ENCODE data around the gene NYAP2. TPM values are rescaled to one million over a fixed set of nuclear protein-coding genes. Genes with fewer than 3 reads are reported as not detected.

The NYAP2 gene
- total RNA-seq, 2 experiments from 2014 or later, result 0.09 TPM; not detected in 1

DNA sequence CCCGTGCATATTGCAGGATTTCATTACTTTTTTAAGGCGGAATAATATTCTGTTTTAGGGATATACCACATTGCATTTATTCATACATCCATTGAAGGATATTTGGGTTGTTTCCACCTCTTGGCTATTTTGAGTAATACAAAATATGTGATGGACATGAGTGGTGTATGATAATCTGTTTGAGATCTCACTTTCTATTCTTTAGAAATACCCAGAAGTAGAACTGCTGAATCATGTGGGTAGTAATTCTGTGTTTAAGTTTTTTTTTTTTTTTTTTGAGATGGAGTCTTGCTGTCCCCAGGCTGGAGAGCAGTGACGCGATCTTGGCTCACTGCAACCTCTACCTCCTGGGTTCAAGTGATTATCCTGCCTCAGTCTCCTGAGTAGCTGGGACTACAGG lies 201.4 kb downstream of the NYAP2 start:
- H2AFZ ChIP-seq (ENCODE audit: low read length), result no peak overlapping the region
- no peak for DNase-seq (ENCODE audit: low spot score)
- H3K4me2 ChIP-seq (ENCODE audit: low read length), result no peak overlapping the region
- H3K27ac ChIP-seq (ENCODE audit: low read depth, low read length, poor library complexity, severe bottlenecking), result no peak overlapping the region
- no peaks in the 10 kb centered on the region for H3K9me2 ChIP-seq (ENCODE audit: insufficient read depth, low read length)
- H3K4me3 ChIP-seq (ENCODE audit: low read depth, low read length, poor library complexity, severe bottlenecking), result no peak overlapping the region
- BruUV-seq (replicated peaks), result no TSS peak
- no peaks in the 10 kb centered on the region for H4K20me1 ChIP-seq (ENCODE audit: insufficient read depth, low read length)
- ChIA-PET POLR2A (no interaction called here), CTCF (ENCODE audit: unreplicated experiment) (no interaction called here)
- TF ChIP-seq, protein P1, sequence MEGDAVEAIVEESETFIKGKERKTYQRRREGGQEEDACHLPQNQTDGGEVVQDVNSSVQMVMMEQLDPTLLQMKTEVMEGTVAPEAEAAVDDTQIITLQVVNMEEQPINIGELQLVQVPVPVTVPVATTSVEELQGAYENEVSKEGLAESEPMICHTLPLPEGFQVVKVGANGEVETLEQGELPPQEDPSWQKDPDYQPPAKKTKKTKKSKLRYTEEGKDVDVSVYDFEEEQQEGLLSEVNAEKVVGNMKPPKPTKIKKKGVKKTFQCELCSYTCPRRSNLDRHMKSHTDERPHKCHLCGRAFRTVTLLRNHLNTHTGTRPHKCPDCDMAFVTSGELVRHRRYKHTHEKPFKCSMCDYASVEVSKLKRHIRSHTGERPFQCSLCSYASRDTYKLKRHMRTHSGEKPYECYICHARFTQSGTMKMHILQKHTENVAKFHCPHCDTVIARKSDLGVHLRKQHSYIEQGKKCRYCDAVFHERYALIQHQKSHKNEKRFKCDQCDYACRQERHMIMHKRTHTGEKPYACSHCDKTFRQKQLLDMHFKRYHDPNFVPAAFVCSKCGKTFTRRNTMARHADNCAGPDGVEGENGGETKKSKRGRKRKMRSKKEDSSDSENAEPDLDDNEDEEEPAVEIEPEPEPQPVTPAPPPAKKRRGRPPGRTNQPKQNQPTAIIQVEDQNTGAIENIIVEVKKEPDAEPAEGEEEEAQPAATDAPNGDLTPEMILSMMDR (conservative IDR thresholded peaks at IDR 0.05; ENCODE audit: low read length), result no peak
- no peak for TF ChIP-seq EZH2phosphoT487 (IDR thresholded peaks at IDR 0.05; ENCODE audit: borderline replicate concordance, low read depth, low read length)
- no peaks in the 10 kb centered on the region for H3K79me2 ChIP-seq (ENCODE audit: insufficient read depth, low read depth, low read length)
- intact Hi-C loops (cut with micrococcal nuclease; ENCODE audit: unreplicated experiment), result no loop called here
- no peaks in the 10 kb centered on the region for H3K9me3 ChIP-seq (ENCODE audit: low read length)
- H3K4me1 ChIP-seq (ENCODE audit: insufficient read depth, low read length, poor library complexity, severe bottlenecking), result no peaks in the 10 kb centered on the region
- no peaks in the 10 kb centered on the region for H3K36me3 ChIP-seq (ENCODE audit: insufficient read depth, low read length)

DNA sequence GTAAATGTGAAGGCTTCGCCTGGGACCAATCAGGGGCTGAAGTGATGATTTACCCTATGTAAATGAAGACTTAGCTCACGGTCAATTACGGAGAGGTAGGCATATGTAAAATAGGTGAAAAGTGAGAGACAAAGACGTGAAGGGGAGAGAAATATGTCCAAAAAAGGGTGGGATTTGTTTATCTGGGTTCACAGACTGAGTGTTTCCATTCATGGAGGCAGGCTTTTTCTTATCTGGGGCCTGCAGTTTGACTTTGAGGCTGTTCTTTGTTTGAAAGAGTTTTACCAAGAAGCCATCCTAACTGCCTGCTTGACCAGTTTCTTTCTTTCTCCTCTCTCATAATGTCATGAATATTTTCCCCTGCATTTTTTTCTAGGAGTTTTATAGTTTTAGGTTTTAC lies 202.7 kb downstream of the NYAP2 start:
- no peak overlapping the region for H3K27ac ChIP-seq (ENCODE audit: low read depth, low read length, poor library complexity, severe bottlenecking)
- H3K4me3 ChIP-seq (ENCODE audit: low read depth, low read length, poor library complexity, severe bottlenecking), result no peak overlapping the region
- no peak for DNase-seq (ENCODE audit: low spot score)
- H4K20me1 ChIP-seq (ENCODE audit: insufficient read depth, low read length), result no peaks in the 10 kb centered on the region
- CTCF ChIA-PET (ENCODE audit: unreplicated experiment), result no interaction called here
- TF ChIP-seq, protein P1 (conservative IDR thresholded peaks at IDR 0.05; ENCODE audit: low read length), result no peak
- no peak for TF ChIP-seq EZH2phosphoT487 (IDR thresholded peaks at IDR 0.05; ENCODE audit: borderline replicate concordance, low read depth, low read length)
- no peaks in the 10 kb centered on the region for H3K9me2 ChIP-seq (ENCODE audit: insufficient read depth, low read length)
- H3K4me2 ChIP-seq (ENCODE audit: low read length), result no peak overlapping the region
- no peaks in the 10 kb centered on the region for H3K9me3 ChIP-seq (ENCODE audit: low read length)
- POLR2A ChIA-PET, result no interaction called here
- no peaks in the 10 kb centered on the region for H3K4me1 ChIP-seq (ENCODE audit: insufficient read depth, low read length, poor library complexity, severe bottlenecking)
- no peaks in the 10 kb centered on the region for H3K79me2 ChIP-seq (ENCODE audit: insufficient read depth, low read depth, low read length)
- intact Hi-C loops (cut with micrococcal nuclease; ENCODE audit: unreplicated experiment), result no loop called here
- no peaks in the 10 kb centered on the region for H3K36me3 ChIP-seq (ENCODE audit: insufficient read depth, low read length)
- no TSS peak for BruUV-seq (replicated peaks)
- no peak overlapping the region for H2AFZ ChIP-seq (ENCODE audit: low read length)

DNA sequence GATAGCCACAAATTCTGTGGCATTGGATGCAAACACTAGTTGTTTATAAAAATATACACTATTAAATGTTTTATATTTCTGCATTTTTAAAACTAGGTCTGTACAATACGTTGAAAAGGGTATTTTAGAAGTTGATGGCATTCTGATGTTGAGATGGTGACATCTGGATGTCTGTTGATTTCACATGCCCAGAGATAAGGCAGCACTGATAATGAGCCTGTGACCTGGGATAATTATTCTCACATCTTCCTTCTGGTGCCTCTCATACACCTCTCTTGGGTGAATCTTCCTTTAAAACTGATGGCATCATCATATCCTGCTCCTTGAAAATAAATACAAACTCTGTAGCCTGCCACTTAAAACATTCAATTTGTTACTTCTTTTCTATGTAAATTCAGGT lies 208.6 kb downstream of the NYAP2 start:
- POLR2A ChIA-PET, result no interaction called here

More for the DNA sequence above, 208.6 kb downstream of the NYAP2 start:
- H3K27ac ChIP-seq (ENCODE audit: low read depth, low read length, poor library complexity, severe bottlenecking), result no peak overlapping the region
- no peaks in the 10 kb centered on the region for H3K79me2 ChIP-seq (ENCODE audit: insufficient read depth, low read depth, low read length)
- DNase-seq (ENCODE audit: low spot score), result no peak
- H4K20me1 ChIP-seq (ENCODE audit: insufficient read depth, low read length), result no peaks in the 10 kb centered on the region
- BruUV-seq (replicated peaks), result no TSS peak
- CTCF ChIA-PET (ENCODE audit: unreplicated experiment), result no interaction called here
- no peak overlapping the region for H3K4me2 ChIP-seq (ENCODE audit: low read length)
- H3K4me1 ChIP-seq (ENCODE audit: insufficient read depth, low read length, poor library complexity, severe bottlenecking), result no peaks in the 10 kb centered on the region
- intact Hi-C loops (cut with micrococcal nuclease; ENCODE audit: unreplicated experiment), result no loop called here
- H3K36me3 ChIP-seq (ENCODE audit: insufficient read depth, low read length), result no peaks in the 10 kb centered on the region
- no peak overlapping the region for H3K4me3 ChIP-seq (ENCODE audit: low read depth, low read length, poor library complexity, severe bottlenecking)
- H3K9me3 ChIP-seq (ENCODE audit: low read length), result no peaks in the 10 kb centered on the region
- TF ChIP-seq, protein P1 (conservative IDR thresholded peaks at IDR 0.05; ENCODE audit: low read length), result no peak
- TF ChIP-seq EZH2phosphoT487 (IDR thresholded peaks at IDR 0.05; ENCODE audit: borderline replicate concordance, low read depth, low read length), result no peak
- no peak overlapping the region for H2AFZ ChIP-seq (ENCODE audit: low read length)
- no peaks in the 10 kb centered on the region for H3K9me2 ChIP-seq (ENCODE audit: insufficient read depth, low read length)

Data from OCI-LY7 (cell line).